Activated T-helper 17 cell treated with anti-CD3 and anti-CD28 coated beads, Interleukin-2, amount 50 U/mL, for 72 hours (primary cell): ENCODE measurements around the gene RAE1. TPM values are rescaled to one million over a fixed set of nuclear protein-coding genes. Genes with fewer than 3 reads are reported as not detected.

ENCODE experiments used
- ATAC-seq: fragments of 150-1000 bp; cut with Tn5 transposase; replicated peaks from 2 replicates; pipeline ENCODE4 v1.10.0; 2021; ENCODE audit warnings: mild to moderate bottlenecking, moderate library complexity
- H3K27ac Mint-ChIP-seq: one replicate; pipeline ENCODE4 v1.8.0; 2022; ENCODE audit warnings: mixed read lengths
- H3K27me3 Mint-ChIP-seq: one replicate; pipeline ENCODE4 v1.8.0; 2022; ENCODE audit warnings: mixed read lengths
- H3K36me3 Mint-ChIP-seq: one replicate; pipeline ENCODE4 v1.8.0; 2022; ENCODE audit warnings: low read depth, mild to moderate bottlenecking, mixed read lengths
- H3K4me1 Mint-ChIP-seq: one replicate; pipeline ENCODE4 v1.8.0; 2022; ENCODE audit warnings: mixed read lengths
- H3K4me3 Mint-ChIP-seq: one replicate; pipeline ENCODE4 v1.8.0; 2022; ENCODE audit warnings: mild to moderate bottlenecking, mixed read lengths
- H3K9me3 Mint-ChIP-seq: one replicate; pipeline ENCODE4 v1.8.0; 2022; ENCODE audit warnings: mixed read lengths
- total RNA-seq, 2 donors: library from RNA; stranded (reverse); gene quantifications; one replicate each; pipeline ENCODE4 v1.2.3, GENCODE V29; 2022

Gene RAE1
- total RNA-seq, 2 donors from 2014 or later, result 48.3 to 79.7 TPM

- H3K27ac Mint-ChIP-seq, result no peak overlapping the region
- no peak overlapping the region for H3K4me3 Mint-ChIP-seq
- no peak for ATAC-seq
- no peaks in the 10 kb centered on the region for H3K9me3 Mint-ChIP-seq
- H3K36me3 Mint-ChIP-seq, result peaks cover 43% of the 10 kb centered on the region
- H3K4me1 Mint-ChIP-seq, result peaks cover 3% of the 10 kb centered on the region
- H3K27me3 Mint-ChIP-seq, result no peaks in the 10 kb centered on the region
Observed at GRCh38 chr20:57372157-57372556, 21.1 kb downstream of the RAE1 start.

GRCh38 chr20:57372581-57373350, 21.7 kb downstream of the RAE1 start:
- no peaks in the 10 kb centered on the region for H3K9me3 Mint-ChIP-seq
- H3K36me3 Mint-ChIP-seq, result peaks cover 49% of the 10 kb centered on the region
- no peak overlapping the region for H3K27ac Mint-ChIP-seq
- peaks cover 3% of the 10 kb centered on the region for H3K4me1 Mint-ChIP-seq
- ATAC-seq, result no peak
- no peaks in the 10 kb centered on the region for H3K27me3 Mint-ChIP-seq
- no peak overlapping the region for H3K4me3 Mint-ChIP-seq

- no peak overlapping the region for H3K4me3 Mint-ChIP-seq
- no peak overlapping the region for H3K27ac Mint-ChIP-seq
- no peak for ATAC-seq
- peaks cover 3% of the 10 kb centered on the region for H3K4me1 Mint-ChIP-seq
- peaks cover 66% of the 10 kb centered on the region for H3K36me3 Mint-ChIP-seq
- no peaks in the 10 kb centered on the region for H3K27me3 Mint-ChIP-seq
- H3K9me3 Mint-ChIP-seq, result no peaks in the 10 kb centered on the region
Observed at GRCh38 chr20:57374343-57374930, 23.4 kb downstream of the RAE1 start.

- Mint-ChIP-seq H3K4me3 (no peak overlapping the region), H3K4me1 (peaks cover 3% of the 10 kb centered on the region), H3K36me3 (peaks cover 72% of the 10 kb centered on the region), H3K27ac (peak overlapping the region; percentile 34), H3K27me3 (no peaks in the 10 kb centered on the region), H3K9me3 (no peaks in the 10 kb centered on the region)
- ATAC-seq, result no peak
Observed at GRCh38 chr20:57374931-57375651, 24.0 kb downstream of the RAE1 start.

GRCh38 chr20:57375652-57376230, 24.7 kb downstream of the RAE1 start:
- ATAC-seq, result no peak
- H3K4me1 Mint-ChIP-seq, result peaks cover 3% of the 10 kb centered on the region
- no peaks in the 10 kb centered on the region for H3K27me3 Mint-ChIP-seq
- peak overlapping the region; percentile 34 for H3K27ac Mint-ChIP-seq
- H3K4me3 Mint-ChIP-seq, result no peak overlapping the region
- no peaks in the 10 kb centered on the region for H3K9me3 Mint-ChIP-seq
- H3K36me3 Mint-ChIP-seq, result peaks cover 79% of the 10 kb centered on the region

GRCh38 chr20:57377350-57377749, 26.3 kb downstream of the RAE1 start:
- H3K27ac Mint-ChIP-seq, result peak overlapping the region; percentile 62
- H3K4me1 Mint-ChIP-seq, result peaks cover 9% of the 10 kb centered on the region
- H3K4me3 Mint-ChIP-seq, result no peak overlapping the region
- peaks cover 90% of the 10 kb centered on the region for H3K36me3 Mint-ChIP-seq
- no peaks in the 10 kb centered on the region for H3K27me3 Mint-ChIP-seq
- ATAC-seq, result no peak
- no peaks in the 10 kb centered on the region for H3K9me3 Mint-ChIP-seq

GRCh38 chr20:57378107-57378506, 27.1 kb downstream of the RAE1 start:
- H3K4me1 Mint-ChIP-seq, result peaks cover 9% of the 10 kb centered on the region
- H3K27ac Mint-ChIP-seq, result peak overlapping the region; percentile 62
- no peak for ATAC-seq
- no peak overlapping the region for H3K4me3 Mint-ChIP-seq
- peaks cover 88% of the 10 kb centered on the region for H3K36me3 Mint-ChIP-seq
- H3K27me3 Mint-ChIP-seq, result no peaks in the 10 kb centered on the region
- no peaks in the 10 kb centered on the region for H3K9me3 Mint-ChIP-seq

- H3K36me3 Mint-ChIP-seq, result peaks cover 81% of the 10 kb centered on the region
- H3K4me1 Mint-ChIP-seq, result peaks cover 9% of the 10 kb centered on the region
- H3K4me3 Mint-ChIP-seq, result no peak overlapping the region
- H3K27me3 Mint-ChIP-seq, result no peaks in the 10 kb centered on the region
- no peaks in the 10 kb centered on the region for H3K9me3 Mint-ChIP-seq
- peak; percentile 53 for ATAC-seq
- H3K27ac Mint-ChIP-seq, result peak overlapping the region; percentile 62
Observed at GRCh38 chr20:57378646-57379262, 27.7 kb downstream of the RAE1 start.

- peaks cover 8% of the 10 kb centered on the region for H3K4me1 Mint-ChIP-seq
- H3K36me3 Mint-ChIP-seq, result peaks cover 78% of the 10 kb centered on the region
- H3K9me3 Mint-ChIP-seq, result no peaks in the 10 kb centered on the region
- H3K27me3 Mint-ChIP-seq, result no peaks in the 10 kb centered on the region
- H3K27ac Mint-ChIP-seq, result peak overlapping the region; percentile 62
- ATAC-seq, result peak; percentile 45
- no peak overlapping the region for H3K4me3 Mint-ChIP-seq
Observed at GRCh38 chr20:57379263-57379647, 28.2 kb downstream of the RAE1 start.

GRCh38 chr20:57380081-57380750, 29.2 kb downstream of the RAE1 start:
- peak overlapping the region; percentile 62 for H3K27ac Mint-ChIP-seq
- H3K36me3 Mint-ChIP-seq, result peaks cover 74% of the 10 kb centered on the region
- ATAC-seq, result no peak
- H3K4me3 Mint-ChIP-seq, result no peak overlapping the region
- H3K4me1 Mint-ChIP-seq, result peaks cover 6% of the 10 kb centered on the region
- H3K9me3 Mint-ChIP-seq, result no peaks in the 10 kb centered on the region
- no peaks in the 10 kb centered on the region for H3K27me3 Mint-ChIP-seq

GRCh38 chr20:57381596-57382503, 30.8 kb downstream of the RAE1 start:
- peak; percentile 62 for ATAC-seq
- Mint-ChIP-seq H3K4me1 (peaks cover 6% of the 10 kb centered on the region), H3K4me3 (no peak overlapping the region), H3K36me3 (peaks cover 58% of the 10 kb centered on the region), H3K9me3 (no peaks in the 10 kb centered on the region), H3K27me3 (no peaks in the 10 kb centered on the region), H3K27ac (no peak overlapping the region)

- H3K9me3 Mint-ChIP-seq, result no peaks in the 10 kb centered on the region
- no peaks in the 10 kb centered on the region for H3K27me3 Mint-ChIP-seq
- no peak overlapping the region for H3K4me3 Mint-ChIP-seq
- no peak for ATAC-seq
- H3K27ac Mint-ChIP-seq, result no peak overlapping the region
- peaks cover 51% of the 10 kb centered on the region for H3K36me3 Mint-ChIP-seq
- peaks cover 6% of the 10 kb centered on the region for H3K4me1 Mint-ChIP-seq
Observed at GRCh38 chr20:57382516-57382915, 31.5 kb downstream of the RAE1 start.
